Sigmoid colon (tissue), 4 donors: Measurements from ENCODE around the gene NOL4L.

Experiments
- CTCF ChIP-seq, 4 experiments: fragments of 450-650 bp in 3 of 4; fragments of 200-600 bp in 1 of 4; IDR thresholded peaks; one replicate each; pipeline ENCODE4 v1.5.1; 2016 to 2019; ENCODE audit warnings: antibody characterized with exemption in 4 of 4, mild to moderate bottlenecking in 3 of 4, moderate library complexity in 2 of 4
- POLR2AphosphoS5 ChIP-seq, 4 donors: sonication (generic); formaldehyde crosslinking; IDR thresholded peaks; one replicate each; pipeline ENCODE4 v1.6.1; 2017; ENCODE audit warnings: antibody characterized with exemption in 4 of 4

GRCh38 chr20:32477594-32478512 lies 107.3 kb downstream of the NOL4L start:
- no peak for TF ChIP-seq POLR2AphosphoS5 (IDR thresholded peaks at IDR 0.05)
- TF ChIP-seq CTCF (IDR thresholded peaks at IDR 0.05) = no peak
